H1 (cell line): ENCODE data around the gene PMP22. TPM values are rescaled to one million over a fixed set of nuclear protein-coding genes. Genes with fewer than 3 reads are reported as not detected.

Source experiments
- polyA plus RNA-seq, 7 experiments: library from polyadenylated mRNA; depleted of rRNA in 3 of 7; stranded (reverse) in 5 of 7; unstranded in 2 of 7; fragments of >200 nt in 5 of 7; fragments of 200-250 nt in 2 of 7; gene quantifications; 1 replicate in 5 of 7; 2 replicates in 1 of 7; 4 replicates in 1 of 7; pipeline versions ENCODE4 v1.2.1 to v1.2.3, GENCODE V29; 2011 to 2013; ENCODE audit warnings: missing spikeins in 2 of 7, mixed read lengths in 2 of 7
- total RNA-seq: library from RNA; stranded (reverse); fragmentation: NEBNext Ultra II Directional; extraction: Animal tissue kit (Norgen Biotek cat#: 25700); gene quantifications from 2 replicates; pipeline ENCODE4 v1.2.1, GENCODE V29; 2021
- TF ChIP-seq, protein P1 (sequence below): IDR thresholded peaks from 2 replicates; pipeline ENCODE4 v1.6.1; 2011; ENCODE audit warnings: low read depth, mild to moderate bottlenecking, low read length; ENCODE audit not compliant: insufficient read depth

Gene PMP22
- total and polyA plus RNA-seq, 2 of the 8 experiments (the other 6 are each of a cell fraction or from before 2014, with no cell fraction given): 0.84 to 4.9 TPM

- TF ChIP-seq, protein P1, sequence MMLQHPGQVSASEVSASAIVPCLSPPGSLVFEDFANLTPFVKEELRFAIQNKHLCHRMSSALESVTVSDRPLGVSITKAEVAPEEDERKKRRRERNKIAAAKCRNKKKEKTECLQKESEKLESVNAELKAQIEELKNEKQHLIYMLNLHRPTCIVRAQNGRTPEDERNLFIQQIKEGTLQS: no peak
These were observed 46.9 kb upstream of the PMP22 start (continued) for GRCh38 chr17:15311996-15312395.
